GM18873 (cell line): Measurements from ENCODE around the gene LUM.
"Not testable (repeated sequence)": the region's sequence is repeated elsewhere in the genome, so short reads cannot be mapped to it uniquely, and the experiment has no call there.

Experiments
- ATAC-seq: cut with Tn5 transposase; IDR thresholded peaks from one replicate; pipeline ENCODE4 v1.9.1; 2021; ENCODE audit warnings: mild to moderate bottlenecking, moderate library complexity, moderate number of reproducible peaks; ENCODE audit not compliant: unreplicated experiment, low FRiP score

LUM gene

DNA sequence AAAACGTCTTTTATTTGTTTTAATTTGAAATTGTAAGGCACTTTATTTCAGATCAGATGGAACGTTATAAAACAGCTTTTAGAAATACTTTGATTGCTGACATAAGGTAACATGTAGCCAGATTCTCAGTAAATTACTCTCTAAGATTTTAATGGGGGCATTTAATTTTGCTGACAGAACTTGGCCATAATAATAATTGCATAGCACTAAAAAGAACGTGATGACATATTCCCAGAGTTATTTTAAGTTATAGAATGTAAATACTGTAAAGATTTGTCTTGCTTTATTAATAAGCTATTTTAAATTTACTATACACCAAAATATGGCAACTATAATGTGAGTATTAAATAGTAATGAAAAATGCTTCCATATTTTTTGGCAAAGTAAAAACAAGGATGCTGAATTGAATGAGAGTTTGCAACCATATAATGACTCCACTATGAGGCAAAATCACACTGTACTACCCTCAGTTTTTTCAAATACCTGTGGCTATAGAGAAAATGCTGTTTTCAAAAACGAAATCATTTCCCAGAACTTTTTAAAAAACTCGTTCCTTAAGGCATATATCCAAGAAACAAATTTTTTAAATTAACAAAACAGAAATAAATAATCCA is 876 bp downstream of the LUM start:
- ATAC-seq = no peak

DNA sequence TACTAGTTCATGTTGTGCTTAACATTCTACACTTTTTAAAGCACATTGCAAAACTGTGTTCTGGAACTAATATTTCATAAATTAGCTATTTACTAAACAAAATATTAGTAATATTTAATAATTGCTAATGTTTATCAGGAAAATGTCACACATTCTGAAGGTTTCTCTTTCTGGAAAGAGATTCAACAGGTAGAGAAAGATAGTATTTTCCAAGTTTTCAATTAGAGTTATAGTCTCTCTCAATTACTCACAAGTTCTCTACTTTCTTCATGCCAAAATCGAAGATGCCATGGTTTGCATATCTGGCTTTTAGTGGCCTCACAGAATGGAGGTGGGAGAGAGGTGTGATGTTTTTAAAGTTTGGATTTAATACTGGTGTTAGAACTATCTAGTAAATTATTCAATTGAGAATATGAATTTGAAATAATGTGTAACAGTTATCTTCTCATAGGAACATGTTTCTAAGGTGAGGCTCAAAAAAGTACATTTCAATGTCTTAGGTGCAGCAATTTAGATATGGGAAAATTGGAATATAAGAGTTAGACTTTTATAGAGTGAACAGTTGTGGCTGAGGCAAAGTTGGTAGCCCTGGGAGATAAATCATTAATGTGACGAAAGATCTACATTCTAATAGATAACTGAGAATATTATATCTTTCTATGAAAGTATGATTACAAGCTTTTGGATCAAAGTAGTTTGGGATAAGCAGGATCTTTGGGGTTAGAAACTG is 1.5 kb downstream of the LUM start:
- no peak for ATAC-seq

DNA sequence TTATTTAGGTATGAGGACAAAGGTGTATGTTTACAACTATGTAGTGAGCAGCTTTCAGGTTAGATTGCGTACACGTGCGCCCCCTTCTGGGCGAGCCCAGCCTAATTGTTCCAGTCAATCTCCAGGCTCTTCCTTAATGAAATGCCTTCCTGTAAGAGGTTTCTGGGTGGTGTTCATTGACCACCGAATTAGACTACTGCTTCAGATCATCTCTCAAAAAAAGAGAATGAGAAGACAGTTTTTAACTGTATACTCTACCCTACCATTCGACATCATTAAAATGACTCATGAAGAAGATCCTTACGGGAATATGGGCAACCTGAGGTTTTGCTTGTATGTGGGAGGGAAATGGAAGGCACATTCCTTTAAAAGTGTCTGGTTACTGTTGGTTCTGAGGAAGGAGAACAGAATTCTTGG is 2.1 kb downstream of the LUM start:
- ATAC-seq = peak; percentile 78

DNA sequence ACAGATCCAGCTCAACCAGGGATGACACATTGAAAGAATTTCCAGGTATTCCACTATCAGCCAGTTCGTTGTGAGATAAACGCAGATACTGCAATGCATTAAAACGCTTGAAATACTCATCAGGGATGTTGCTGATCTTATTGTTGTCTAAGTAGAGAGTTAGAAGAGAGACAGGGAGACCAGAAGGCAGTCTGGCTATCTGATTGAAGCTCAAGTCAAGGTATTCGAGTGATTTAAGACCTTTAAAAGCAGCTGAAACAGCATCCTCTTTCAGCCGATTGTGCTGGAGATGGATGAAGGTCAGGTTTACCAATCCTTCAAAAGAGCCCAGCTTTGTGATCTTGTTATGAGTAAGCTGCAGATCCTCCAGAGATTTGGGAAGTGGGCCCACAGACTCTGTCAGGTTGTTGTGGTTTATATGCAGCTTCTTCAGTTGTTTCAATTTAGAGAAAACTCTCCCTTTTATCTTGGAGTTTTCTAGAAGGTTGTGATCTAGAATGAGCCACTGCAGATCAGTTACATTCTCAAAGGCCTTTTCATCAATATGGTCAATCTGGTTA is 3.0 kb downstream of the LUM start:
- ATAC-seq = no peak

DNA sequence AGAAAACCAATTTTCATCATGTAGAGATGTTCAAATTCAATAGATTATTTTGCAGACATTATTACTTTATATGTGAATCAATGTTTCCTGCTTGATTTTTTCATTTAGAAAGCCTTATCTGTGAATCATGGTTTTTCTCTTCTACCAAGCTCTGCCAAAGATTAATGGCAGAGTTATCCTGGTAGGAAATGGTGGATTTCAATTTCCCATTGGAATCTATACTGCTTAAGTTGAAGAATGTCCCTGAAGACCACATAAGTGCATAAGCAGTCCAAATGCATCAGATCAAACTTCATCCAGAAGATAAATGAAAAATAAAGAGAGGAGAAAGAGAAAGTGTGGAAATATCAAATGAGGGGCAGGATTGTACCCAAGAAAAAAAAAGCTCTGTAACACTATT is 5.0 kb downstream of the LUM start:
- ATAC-seq = no peak

DNA sequence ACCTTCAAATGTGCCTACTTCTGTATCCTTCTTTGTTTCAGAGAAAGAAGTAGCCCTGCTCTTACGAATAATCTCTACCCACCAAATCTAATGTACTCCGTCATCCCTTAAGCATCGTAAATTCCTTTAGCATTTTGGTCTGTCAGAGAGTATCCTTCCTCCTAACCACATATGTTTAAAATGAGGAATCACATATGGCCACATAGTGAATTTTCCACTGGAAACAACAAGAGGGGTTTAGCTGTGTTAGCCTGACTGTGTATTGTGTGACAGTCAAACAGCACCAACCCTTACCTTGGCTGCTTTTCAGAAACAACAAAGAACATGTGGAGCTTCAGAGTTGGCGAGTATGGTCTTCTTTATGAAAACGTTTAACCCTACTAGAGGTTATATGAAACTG is 5.5 kb downstream of the LUM start:
- ATAC-seq = no peak

DNA sequence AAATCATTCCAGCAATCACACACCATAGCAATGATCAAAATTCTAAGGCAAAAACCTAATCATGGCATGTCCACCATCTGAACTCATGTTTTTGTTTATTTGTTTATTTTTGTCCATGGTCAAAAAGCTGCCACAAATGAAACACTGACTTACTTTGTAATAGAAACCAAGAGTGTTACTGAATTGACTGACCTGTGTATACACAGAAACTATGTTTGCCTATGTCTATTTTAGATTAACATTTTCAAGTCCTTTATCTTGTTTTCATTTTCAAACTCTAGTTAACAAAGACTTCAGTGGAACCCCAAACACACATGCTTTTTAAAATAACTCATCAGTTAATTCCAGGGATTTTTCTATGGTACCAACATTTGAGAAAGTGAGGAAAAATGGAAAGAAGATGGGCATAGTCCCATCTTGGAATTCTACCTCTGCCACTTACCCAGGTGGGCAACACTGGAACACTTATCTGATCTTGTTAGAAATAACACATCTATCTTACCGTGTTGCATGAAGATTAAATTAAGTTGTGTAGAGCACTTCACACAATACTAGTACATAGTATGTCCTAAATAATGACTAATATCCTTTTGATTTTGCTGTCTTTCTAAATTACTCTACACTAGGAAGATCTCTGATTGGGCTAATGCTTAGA is 6.4 kb downstream of the LUM start:
- ATAC-seq = peak; percentile 58

DNA sequence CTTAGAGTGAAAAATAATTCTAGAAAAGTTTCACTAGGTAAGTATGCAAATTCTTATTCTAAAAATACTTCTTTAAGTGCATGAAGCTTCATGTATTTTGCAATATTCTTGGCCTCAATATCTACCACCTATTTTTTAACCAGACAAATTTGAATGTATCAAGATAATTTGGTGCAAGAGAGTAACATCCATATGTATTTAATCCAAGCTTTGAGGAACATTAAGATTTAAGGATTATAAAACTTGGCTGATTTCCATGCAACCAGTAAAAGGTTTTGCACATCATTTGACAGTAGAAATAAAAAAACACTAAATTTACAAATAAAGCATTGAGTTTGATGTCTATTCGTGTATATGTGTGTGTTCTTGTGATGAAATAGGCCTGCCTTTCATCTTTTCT is 7.7 kb downstream of the LUM start:
- ATAC-seq = no peak

DNA sequence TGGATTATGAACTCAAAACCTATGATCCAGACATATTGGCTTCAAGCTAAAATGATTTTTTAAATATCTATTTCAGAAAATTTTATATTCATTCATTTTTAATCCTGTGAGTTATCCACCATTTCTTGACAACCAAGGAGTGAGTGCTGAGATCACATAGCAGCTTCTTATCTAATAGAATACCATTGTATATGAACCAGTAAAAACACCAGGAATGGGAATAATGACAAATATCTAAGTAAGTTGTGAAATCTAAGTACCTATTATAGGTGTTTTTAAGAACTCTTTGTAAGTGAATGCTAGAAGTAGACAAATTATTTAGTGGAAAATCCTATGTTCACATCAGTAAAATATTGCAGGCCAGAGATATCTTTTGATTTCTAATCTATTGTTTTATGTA is 8.2 kb downstream of the LUM start:
- no peak for ATAC-seq

DNA sequence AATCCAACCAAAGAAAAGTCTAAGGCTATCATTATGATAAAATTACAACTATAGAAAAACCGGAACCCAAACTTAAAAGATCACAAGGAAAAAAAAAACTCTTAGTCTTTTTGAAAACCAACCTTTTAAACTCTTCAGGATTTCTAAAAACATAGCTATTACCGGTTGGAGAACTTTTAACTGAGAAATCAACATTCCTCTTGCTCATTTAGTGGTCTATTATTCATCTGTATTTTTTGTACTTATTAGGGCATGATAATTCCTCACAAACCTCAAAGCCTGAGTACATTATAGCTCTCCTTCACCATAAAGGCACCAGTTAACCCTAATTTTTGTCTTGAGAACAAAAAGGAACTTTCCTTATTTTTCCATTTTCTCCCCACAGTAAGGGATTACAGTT is 10.4 kb downstream of the LUM start:
- ATAC-seq = no peak

DNA sequence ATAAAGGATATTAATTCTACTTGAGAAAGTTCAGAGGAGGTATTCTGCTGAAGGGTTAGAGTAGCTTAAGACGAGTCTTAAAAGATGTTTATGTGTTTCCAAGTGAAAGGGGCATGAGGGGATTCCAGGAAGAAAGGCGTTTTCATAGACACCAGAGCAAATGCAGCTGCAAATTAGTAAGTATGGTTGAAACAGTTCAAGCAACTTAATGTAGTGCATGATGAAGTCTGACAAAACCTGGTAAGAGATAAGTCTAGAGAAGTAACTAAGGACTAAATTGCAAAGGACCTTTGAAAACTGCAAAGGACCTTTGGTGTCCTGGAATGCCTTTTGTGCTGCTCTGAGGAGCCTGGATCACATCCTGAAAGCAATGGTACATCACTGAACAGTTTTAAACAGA is 11.5 kb downstream of the LUM start:
- ATAC-seq = no peak

DNA sequence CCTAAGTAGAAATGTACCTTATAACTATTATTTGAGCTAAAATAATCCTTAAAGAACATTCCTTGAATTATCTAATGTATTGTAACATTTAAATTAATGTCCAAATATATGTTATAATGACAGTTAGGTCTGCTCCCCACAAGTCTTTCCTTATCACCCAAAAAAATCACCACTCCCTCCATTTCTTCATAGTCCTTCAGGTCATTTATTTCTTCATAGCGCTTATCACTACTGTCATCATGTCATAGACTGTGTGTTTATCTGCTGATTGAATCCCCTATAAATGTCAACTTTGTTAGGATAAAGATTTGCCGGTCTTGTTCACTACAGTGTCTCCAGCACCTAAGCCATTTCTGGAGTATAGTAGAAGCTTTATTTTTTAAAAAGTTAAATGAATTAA is 12.0 kb downstream of the LUM start:
- no peak for ATAC-seq

DNA sequence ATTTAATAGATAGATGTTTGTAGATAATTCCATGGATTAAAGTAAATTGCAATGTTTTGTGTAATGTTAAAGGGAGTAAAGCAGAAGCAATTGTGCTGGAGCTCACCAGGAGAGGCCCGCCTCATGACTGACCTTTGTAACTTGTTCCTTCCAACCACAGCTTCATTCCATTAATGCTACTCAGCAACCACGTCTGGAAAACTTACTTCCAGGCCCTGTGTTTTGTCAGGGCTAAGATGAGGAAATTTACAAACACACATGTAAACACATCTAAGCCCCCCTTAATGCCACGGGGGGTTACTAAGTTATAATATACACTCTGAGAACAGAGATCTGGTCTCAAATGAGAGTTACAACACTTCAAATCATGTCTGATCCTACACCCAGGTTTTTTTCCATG is 12.4 kb downstream of the LUM start:
- no peak for ATAC-seq

DNA sequence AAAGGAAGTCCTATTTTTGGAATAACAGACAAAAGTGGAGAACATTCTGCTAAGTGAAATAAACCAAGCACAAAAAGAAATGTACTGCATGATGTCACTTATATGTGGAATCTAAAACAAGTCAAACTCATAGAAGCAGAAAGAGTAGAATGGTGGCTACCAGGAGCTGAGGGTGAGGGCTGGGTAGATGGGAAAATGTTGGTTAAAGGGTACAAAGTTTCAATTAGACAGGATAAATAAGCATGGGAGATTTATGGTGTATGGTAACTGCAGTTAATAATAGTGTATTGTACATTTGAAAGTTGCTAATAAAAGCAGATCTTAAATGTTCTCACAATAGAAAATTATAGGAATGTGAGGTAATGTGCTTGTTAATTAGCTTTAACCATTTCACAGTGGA is 12.8 kb downstream of the LUM start:
- no peak for ATAC-seq

DNA sequence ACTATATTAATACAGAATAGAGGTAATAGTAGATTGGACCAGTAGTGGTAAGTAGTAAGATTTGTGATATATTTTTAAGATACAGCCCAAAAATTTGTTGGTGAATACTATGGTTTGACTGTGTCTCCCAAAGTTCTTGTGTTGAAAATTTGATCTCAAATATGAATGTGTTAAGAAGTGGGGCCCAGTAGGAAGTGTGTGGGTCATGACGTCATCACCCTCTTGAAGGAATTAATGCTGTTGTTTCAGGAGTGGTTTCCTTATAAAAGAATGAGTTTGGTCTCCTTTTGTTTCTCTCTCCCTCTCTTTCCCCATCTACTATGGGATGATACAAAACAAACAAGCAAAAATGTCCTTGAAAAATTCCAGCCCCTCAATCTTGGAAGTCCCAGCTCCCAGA is 16.3 kb downstream of the LUM start:
- ATAC-seq = no peak

DNA sequence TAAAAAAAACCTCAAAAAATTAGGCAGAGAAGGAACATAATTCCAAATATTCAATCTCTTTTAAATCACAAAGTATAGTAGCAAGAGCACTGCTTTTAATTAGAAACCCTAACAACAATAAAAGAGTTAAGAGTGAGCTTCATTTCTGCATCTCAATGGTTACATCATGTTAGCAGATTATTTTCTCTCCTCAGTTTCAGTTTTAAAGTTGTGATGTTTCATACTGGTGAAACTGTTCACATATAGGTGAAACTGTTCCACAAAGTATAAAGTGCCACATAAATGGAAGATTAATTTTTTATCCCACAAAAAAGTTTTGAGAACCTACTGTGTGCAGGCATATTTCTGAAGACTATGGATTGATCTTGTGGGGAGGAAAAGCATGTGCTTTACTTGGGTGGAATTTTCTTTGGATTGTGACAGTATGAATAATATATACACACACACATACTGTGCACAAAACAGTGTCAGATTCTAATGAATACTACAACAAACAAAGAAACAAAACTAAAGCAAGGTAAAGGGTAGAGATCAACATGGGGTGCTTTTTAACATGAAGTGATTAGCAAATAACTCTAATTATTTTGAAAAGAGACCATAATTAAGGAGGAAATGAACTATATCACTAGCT is 17.1 kb downstream of the LUM start:
- ATAC-seq = no peak

DNA sequence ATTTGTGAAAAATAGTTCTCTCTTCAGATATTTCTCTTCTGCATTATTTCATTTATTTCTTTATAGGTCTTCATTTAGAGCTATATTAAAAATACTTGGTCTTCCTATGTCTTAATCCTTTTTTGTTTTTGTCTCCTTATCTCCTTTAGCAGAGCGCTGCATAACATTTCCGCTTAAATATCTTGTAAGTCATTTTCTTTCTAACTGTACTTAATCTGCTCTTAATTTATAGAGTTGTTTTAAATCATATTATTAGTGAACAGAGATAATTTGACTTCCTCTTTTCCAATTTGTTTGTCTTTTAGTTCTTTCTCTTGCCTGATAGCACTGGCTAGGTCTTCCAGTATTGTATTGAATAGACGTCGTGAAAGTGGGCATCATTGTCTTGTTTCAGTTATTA is 18.0 kb downstream of the LUM start:
- no peak for ATAC-seq

DNA sequence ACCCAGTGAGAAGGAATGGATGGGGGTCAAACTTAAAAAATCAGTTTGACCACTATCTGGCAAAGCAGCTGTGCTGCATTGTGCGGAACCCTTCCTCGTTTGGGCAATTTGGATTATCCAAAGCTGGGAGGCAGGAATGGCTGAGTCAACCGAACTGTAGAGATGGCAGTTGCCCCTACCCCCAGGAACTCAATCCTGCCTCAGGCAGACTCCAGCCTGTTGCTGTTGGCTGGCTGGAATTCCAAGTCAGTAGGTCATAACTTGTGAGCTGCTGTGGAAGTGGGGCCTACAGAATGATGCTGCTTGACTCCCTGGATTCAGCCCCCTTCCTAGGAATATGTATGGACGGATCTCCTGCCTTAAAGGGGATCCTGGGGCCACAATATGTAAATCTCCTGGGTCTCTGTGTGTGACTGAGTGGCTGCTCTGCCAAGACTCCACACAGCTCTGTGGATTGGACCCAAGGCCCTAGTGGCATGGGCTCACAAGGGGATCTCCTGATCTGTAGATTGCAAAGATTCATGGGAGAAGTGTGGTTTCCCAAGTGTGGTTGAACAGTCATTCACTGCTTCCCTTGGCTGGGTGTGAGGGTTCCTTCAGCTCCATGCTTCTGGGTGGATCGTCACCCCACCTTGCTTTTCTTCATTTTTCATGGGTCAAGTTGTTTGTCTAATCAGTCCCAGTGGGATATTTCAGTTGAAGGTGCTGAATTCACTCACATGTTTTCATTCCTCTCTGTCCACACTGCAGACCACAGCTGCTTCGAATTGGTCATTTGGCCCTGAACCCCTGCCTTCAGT is 19.2 kb downstream of the LUM start:
- no peak for ATAC-seq

DNA sequence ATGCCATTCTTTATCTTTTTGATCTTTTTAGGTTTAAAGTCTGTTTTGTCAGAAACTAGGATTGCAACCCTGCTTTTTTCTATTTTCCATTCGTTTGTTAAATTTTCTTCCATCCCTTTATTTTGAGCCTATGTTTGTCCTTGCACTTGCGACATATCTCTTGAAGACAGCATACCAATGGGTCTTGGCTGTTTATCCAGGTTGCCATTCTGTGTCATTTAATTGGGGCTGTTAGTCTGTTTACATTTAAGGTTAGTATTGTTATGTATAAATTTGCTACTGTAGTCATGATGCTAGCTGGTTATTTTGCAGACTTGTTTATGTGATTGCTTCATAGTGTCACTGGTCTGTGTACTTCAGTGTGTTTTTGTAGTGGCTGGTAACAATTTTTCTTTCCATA is 21.3 kb downstream of the LUM start:
- not testable (repeated sequence) for ATAC-seq

DNA sequence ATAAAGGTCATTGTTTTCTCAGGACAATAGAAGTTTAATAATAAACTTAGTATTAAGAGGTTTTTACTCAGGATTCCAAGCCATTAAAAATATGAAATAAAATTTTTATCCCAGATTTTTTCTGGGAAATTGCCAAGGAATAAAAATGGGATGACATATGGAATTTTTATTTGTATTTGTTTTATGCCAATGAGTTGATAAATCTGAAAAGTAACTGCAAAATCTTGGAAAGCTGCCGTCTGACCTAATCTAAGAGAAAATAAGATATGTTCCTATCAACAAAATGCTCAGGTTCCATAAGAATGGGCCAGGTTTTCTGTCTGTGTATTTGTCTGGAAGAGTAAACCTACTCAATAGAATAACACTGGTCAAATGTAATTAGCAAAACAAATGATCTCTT is 31.3 kb downstream of the LUM start:
- no peak for ATAC-seq
